Stimulated activated CD4-positive, alpha-beta T cell treated with anti-CD3 and anti-CD28 coated beads, Interleukin-4, amount 100 ng/mL, for 48 hours (primary cell): Measurements from ENCODE around the gene LYPD5.
"Not testable (repeated sequence)": the region's sequence is repeated elsewhere in the genome, so short reads cannot be mapped to it uniquely, and the experiment has no call there.

Source experiments
- DNase-seq, 2 donors: peaks; one replicate each; pipeline ENCODE4 v3.0.0-alpha.2; 2020; ENCODE audit warnings: low read depth in 2 of 2

LYPD5 gene, protein sequence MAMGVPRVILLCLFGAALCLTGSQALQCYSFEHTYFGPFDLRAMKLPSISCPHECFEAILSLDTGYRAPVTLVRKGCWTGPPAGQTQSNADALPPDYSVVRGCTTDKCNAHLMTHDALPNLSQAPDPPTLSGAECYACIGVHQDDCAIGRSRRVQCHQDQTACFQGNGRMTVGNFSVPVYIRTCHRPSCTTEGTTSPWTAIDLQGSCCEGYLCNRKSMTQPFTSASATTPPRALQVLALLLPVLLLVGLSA

DNA sequence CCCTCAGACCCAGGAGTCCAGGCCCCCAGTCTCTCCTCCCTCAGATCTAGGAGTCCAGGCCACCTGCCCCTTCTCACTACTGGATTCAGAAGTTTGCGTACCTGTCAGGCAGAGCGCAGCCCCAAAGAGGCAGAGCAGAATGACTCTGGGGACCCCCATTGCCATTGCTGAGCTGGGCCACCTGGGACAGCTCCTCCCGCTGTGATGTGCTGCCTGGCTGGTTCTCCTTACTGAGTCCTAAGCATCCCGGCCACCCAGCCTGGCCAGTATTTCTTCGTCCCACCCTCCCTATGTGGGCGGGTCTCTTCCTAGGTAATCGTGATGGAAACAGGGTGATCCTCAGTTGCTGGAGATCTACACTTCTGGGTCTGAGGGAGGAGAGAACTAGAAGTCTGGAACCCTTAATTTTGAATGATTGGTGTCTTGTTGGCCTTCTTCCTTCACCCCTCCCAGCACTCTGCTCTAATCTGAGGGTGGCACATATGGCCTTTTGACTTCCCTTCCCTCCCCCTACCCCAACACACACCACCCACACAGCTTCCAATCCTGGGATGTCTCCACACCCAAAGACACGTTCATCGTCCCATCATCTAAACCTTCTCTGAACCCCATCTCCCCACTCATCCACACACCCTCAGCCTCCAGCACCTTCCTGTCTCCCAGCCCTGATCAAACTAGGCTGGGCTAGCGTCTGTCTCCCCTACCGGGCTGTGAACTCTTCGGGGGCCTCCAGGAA lies at the start of gene LYPD5:
TSS of gene LYPD5 (minus strand) at position 232 of the 736 bp plus-strand sequence. CDS start at position 165, 67 bp downstream.
- DNase-seq, result no peak

DNA sequence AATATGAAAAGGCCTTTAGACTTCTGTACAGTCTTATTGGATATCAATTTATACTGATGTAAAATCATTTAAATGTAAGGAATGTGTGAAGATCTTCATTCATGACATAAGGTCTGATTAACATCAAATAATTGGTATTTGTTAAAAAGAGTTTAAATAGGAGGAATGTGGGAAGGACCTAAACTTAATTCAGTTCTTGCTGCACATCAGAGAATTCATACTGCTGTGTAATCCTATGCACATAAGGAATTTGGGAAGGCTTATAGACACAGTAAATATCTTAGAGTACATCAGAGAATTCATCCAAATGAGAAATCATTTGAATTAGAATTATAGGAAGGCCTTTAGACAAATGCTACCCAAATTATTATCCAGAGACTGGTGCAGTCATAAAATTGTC lies 46.6 kb upstream of the LYPD5 start:
- DNase-seq, result no peak

DNA sequence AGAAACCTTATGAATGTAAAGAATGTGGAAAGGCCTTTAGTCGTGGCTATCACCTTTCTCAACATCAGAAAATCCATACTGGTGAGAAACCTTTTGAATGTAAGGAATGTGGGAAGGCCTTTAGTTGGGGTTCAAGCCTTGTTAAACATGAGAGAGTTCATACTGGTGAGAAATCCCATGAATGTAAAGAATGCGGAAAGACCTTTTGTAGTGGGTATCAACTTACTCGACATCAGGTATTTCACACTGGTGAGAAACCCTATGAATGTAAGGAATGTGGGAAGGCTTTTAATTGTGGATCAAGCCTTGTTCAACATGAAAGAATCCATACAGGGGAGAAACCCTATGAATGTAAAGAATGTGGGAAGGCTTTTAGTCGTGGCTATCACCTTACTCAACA lies 45.6 kb upstream of the LYPD5 start:
- DNase-seq, result no peak

DNA sequence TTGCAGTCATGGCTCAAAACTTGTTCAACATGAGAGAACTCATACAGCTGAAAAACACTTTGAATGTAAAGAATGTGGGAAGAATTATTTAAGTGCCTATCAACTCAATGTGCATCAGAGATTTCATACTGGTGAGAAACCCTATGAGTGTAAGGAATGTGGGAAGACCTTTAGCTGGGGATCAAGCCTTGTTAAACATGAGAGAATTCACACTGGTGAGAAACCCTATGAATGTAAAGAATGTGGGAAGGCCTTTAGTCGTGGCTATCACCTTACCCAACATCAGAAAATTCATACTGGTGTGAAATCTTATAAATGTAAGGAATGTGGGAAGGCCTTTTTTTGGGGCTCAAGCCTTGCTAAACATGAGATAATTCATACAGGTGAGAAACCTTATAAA lies 45.0 kb upstream of the LYPD5 start:
- no peak for DNase-seq

DNA sequence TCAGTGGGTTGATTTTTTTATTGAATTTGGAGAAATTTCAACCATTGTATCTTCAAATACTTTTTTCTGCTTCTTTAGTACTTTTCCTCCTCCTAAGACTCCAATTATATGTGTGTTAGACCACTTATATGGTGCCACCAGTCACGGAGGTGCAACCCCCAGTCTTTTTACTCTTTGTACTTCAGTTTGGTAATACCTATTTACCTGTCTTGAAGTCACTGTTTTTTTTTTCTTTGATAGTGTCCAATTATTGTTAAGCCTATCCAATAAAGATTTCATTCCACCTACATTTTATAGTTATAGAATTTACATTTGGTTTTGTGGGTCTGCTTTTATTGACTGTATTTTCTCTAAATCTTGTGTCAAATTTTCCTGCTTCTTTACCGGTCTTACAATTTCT lies 39.8 kb upstream of the LYPD5 start:
- no peak for DNase-seq

DNA sequence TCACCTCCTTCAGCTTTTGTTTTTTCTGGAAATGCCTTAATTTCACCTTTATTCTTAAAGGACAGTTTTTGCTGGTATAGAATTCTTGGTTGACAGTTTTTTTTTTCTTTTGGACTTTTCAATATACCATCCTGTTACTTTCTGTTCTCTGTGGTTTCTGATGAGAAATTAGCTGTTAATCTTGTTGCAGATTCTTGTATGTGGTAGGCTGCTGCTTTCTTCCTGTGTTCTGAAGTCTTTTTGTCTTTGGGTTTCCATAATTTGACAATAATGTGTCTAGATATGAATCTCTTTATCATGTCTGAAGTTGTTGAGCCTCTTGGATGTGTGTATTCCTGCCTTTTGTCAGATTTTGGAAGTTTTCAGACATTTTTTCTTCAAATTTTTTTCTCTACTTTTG lies 36.9 kb upstream of the LYPD5 start:
- DNase-seq, result no peak

DNA sequence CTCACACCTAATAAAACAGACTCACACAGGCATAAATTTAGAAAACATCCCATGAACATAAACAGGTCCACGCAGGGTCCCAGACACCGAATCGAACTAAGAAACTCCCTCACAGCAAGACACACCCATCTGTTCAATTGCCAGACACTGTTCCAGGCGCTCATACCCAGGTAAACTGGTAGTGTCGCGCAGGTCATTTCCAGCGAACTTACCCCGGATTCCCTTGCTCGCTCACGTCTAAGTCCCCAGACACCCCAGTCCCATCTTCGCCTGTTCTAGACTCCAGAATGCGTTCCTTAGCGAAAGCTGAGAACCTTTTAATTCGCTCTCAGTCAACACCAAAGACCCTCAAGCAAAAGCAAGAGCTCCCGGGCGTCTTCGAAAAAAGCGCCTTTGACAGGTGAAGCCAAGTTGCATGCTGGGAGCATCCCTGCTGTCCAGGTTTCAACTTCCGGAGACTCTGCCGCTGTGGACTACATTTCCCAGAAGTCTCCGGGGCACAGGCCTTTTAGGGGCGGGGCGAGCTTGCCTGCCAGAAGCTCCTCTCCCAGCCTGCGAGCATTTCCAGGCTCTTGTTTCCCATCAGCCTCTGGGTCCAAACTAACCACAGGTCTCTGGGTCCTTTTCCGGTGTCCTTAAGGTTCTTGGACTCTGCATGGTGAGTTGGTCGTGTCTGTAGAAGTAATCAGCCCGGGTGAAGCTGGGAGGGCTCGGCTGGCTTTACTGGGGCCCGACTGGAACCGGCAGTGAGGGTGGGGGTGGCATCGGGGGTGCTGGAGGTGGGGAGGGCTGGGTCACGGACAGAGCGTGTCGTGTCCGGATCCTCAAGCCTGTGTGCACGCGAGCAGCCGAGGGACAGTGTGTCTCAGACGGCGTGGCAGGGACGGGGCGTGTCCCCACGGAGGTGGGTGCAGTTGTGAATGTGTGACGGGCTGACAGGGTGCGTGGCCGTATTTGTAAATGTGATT lies 24.8 kb upstream of the LYPD5 start, which contains the start of gene ZNF283:
TSS of gene ZNF283 (plus strand) at position 535 of the 968 bp plus-strand sequence. CDS start 6,184 bp downstream, outside the sequence.
- peak; percentile 79 to 80 for DNase-seq

DNA sequence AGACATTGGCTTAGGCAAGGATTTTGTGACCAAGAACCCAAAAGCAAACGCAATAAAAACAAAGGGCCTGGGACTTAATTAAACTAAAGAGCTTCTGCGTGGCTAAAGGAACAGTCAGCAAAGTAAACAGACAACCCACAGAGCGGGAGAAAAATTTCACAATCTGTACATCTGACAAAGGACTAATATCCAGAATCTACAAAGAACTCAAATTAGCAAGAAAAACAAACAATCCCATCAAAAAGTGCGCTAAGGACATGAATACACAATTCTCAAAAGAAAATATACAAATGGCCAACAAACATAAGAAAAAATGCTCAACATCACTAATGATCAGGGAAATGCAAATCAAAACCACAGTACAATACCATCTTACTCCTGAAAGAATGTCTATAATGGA lies 22.3 kb upstream of the LYPD5 start:
- not testable (repeated sequence) for DNase-seq

DNA sequence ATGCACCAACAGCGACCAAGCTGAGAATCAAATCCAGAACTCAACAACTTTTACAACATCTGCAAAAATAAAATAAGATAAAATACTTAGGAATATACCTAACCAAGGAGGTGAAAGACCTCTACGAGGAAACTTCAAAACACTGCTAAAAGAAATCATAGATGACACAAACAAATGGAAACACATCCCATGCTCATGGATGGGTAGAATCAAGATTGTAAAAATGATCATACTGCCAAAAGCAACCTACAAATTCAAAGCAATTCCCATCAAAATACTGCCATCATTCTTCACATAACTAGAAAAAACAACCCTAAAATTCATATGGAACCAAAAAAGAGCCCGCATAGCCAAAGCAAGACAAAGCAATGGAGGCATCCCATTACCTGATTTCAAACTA lies 21.6 kb upstream of the LYPD5 start:
- not testable (repeated sequence) for DNase-seq

DNA sequence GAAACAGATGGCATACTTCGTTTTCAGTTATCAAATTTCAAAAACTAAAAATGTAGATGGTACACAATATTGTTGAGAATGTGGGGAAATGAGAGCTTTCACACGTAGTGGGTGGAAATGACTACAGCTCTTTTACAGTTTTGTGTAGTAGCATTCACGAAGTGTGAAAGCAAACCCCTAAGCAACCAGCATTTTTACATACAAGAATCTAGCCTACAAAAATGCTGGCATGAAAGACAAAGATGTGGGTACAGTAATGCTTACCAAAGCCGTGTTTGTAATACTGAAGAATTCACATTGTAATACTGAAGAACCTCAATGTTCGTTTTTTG lies 18.6 kb upstream of the LYPD5 start:
- DNase-seq, result no peak

DNA sequence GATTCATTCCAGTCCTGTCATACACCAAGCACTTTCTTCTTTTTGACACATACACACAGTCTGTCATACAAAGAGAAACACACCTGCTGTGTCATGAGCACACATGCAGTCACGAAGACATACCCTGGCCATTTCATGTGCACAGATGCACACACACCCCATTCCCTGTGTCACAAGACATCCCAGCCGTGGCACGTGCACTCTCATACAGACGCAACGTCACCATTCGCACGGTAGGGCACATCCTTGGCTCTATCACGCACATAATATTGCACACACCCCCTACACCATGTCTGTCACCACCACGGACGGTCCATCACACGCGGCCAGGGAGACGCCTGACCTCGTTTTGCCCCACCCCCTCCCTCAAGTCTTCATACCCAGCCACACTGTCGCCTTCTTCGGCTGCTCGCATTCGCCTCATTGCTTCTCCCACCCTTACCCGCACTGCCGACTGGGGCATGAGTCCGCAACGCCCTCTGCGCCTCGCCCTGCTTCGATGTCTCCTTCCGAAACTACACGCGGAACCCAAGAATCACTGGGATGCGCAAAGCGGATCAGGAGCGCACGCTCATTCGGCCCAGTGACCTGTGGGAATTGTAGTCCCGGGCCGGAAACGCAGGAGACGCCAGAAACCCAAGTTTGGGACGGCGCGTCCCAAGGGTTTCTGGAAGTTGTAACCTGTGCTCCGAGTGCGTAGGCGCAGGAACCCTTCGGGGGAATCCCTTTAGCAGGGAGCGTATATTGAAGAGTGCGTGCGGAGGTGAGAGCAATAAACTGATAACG lies 18.0 kb upstream of the LYPD5 start:
- DNase-seq, result peak in 1 of 2 donors; percentile 26

DNA sequence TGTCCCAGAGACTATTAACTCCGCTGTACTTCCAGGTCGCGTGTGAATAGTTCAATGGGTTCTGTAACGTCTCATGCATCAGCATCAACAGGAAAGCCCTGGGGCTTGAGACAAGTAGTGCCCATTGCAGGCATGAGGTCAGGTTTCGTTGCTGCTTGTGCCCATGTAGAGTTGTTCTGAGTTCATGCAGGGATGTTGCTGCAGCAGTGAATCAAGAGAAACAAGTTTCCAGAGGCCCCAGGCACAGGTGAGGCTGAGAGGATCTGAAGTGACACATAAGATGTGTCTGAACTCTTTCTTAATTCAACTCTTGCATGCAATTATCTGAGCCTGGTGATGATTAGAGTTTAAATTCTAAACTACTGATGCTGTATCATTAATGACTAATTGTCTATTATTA lies 16.3 kb upstream of the LYPD5 start:
- DNase-seq, result no peak

DNA sequence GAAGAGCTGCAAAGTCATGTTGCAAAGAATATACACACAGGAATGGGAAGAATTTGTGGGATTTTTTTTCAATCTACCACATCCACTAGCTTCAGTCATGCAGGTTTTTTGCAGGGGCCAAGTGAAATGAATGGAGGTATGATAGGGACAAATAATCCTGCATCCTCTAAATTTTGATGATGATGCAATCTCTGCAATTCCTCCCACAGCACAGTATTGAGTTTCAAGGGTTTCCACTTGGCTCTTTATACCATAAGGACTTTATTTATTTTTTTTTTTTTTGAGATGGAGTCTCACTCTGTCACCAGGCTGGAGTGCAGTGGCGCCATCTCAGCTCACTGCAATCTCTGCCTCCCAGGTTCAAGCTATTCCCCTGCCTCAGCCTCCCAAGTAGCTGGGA lies 15.2 kb upstream of the LYPD5 start:
- not testable (repeated sequence) for DNase-seq

DNA sequence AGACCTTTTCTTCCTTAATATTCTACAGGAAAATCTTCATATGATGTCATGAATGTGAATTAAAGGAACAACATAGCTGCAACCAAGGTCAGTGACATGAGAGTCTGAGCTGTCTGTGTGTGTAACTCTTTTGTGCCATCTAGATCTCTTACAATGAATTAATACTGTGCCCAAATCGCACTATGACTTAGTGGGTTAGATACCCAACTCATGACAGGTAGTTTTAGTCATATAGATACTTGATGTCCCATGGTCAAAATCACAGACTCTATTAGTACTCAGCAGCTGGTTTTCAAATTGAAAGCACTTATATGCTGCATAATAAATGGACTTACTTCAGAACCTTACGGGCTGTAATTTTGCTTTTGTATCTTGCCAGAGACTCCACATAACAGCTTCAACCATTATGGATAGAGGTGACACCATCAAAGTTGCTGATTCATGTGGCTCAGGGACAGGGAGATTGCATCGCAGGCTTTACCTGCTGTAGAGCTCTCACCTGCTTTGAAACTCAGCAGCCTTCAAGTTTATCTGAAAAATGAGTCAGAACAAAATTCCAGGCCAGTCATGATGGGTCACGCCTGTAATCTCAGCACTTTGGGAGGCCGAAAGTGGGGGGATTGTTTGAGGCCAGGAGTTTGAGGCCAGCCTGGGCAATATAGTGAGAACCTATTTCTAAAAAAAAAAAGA lies 12.6 kb upstream of the LYPD5 start:
- no peak for DNase-seq

DNA sequence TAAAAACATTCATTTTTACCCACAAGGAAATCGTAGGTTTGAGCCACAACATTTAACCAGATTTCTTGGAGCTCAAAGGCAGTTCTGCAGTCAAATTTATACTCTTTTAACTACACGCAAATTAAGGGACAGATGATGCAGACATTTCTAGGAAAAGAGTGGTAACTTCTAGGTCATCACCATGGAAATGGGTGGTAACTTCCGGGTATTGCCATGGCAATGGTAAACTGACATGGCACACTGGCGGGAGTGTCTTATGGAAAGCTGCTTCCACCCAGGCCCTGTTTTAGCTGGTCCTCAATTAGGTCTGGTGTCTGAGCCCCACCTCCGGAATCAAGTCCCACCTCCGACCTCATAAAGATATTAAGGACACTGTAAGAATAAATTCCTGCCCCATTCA lies 10.4 kb upstream of the LYPD5 start:
- no peak for DNase-seq

DNA sequence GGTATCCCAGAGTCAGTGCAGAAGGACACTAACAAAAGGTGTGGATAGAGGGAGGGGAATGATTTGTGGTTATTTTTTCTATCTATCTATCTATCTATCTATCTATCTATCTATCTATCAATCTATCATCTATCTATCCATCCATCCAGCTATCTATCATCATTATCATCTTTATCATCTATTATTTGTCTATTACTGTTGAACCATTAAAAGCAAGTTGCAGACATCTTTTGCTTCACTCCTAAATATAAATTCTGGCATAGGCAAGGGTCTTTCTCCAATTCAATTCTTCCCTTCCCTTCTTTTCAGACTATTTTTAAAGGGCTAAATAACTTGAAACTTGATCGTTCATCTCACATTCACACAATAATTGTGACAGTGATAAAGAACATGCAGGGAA lies 10.0 kb upstream of the LYPD5 start:
- no peak for DNase-seq

DNA sequence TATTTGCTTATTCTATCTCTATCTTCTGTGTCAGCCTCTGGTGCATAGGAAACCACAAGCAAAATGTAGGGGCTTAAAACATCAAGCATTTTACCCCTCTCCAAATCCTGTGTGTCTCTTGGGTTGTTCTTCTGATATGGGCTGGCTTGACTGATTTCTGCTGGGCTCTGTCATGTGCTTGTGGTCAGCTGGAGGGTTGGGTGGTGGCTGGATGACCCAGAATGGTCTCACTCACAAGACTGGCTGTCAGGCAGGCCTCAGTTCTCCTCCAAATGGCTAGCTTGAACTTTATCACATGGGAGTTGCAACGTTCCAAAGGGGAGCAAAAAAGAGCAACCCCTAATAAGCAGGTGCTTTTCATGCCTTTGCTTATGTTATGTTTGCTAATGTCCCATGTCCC lies 9.6 kb upstream of the LYPD5 start:
- no peak for DNase-seq

DNA sequence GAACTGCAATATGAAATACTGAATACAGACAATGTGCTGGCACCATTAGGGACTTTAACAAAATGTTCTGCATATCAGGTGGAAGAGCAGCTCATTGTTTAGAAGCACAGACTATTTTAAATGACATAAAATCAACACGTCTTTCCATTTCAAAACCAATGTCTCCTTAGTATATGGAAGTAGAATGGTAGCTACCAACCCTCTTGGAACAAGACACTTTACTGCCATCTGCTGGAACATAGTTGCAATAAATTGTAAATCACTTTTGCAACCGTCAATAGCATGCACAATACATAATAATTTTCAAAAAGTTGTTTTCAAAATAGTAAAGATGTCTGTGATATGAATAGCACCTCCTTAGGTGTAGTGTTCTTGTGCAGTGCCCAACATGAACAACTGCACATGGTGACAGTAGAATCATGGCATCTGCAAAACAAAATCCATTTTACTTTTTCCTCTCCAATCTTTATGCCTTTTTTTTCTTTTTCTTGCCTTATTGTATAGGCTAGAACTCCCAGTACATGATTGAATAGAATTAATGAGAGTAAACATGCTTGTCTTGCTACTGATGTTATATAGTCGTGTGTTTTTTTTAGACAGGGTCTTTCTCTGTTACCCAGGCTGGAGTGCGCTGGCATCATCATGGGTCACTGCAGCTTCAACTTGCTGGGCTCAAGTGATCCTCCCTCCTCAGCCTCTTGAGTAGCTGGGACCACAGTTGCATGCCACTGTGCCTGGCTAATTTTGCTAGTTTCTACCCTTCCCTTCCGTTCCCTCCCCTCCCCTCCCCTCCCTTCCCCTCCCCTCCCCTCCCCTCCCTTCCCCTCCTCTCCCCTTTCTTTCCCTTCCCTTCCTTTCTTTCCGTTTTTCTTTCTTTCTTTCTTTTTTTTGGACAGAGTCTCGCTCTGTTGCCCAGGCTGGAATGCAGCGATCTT lies 7.8 kb upstream of the LYPD5 start:
- DNase-seq, result no peak

DNA sequence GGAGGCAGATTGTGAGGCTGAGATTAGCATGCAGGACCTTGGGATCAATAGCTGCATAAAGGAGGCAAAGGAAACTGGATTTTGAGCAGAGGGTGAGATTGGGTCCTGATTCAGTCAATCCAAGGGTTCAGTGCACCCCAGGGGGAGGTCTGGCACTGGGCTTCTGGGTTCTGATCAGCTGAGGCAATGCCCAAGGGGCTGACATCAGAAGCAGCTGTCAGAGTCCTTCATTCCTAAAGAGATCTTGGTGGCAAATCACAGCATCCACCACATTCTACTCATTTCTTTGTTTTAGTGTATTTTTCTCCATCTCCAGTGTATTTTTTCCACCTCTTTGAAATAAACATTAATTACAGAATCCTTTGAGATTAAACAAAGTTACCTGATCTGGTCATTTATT lies 5.4 kb upstream of the LYPD5 start:
- DNase-seq, result no peak

DNA sequence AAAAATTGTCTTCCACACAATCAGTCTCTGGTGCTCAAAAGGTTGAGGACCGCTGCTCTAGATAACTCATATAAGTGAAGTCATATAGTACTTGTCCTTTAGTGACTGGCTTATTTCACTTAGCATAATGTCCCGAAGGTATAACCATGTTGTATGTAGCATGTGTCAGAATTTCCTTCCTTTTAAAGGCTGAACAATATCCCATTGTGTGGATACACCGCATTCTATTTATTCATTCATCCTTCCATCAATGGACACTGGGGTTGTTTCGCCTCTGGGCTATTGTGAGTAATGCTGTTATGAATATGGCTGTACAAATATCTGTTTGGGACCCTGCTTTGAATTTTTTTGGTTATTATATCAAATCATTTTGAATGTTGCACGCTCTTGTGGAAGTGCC lies 4.6 kb upstream of the LYPD5 start:
- no peak for DNase-seq
